Ureter (tissue), 1 donor: ENCODE data around the gene GCNT4. TPM values are rescaled to one million over a fixed set of nuclear protein-coding genes. Genes with fewer than 3 reads are reported as not detected.

Experiments
- DNase-seq: peaks from one replicate; pipeline ENCODE4 v3.0.0-alpha.2; 2020; ENCODE audit warnings: low spot score
- total RNA-seq: library from RNA; stranded (reverse); gene quantifications from one replicate; pipeline ENCODE4 v1.2.4, GENCODE V29; 2023
- donor health status: DM: yes; HTN: yes; CAD: no.

The GCNT4 gene
- total RNA-seq, 1 donor from 2014 or later: 17.8 TPM

DNA sequence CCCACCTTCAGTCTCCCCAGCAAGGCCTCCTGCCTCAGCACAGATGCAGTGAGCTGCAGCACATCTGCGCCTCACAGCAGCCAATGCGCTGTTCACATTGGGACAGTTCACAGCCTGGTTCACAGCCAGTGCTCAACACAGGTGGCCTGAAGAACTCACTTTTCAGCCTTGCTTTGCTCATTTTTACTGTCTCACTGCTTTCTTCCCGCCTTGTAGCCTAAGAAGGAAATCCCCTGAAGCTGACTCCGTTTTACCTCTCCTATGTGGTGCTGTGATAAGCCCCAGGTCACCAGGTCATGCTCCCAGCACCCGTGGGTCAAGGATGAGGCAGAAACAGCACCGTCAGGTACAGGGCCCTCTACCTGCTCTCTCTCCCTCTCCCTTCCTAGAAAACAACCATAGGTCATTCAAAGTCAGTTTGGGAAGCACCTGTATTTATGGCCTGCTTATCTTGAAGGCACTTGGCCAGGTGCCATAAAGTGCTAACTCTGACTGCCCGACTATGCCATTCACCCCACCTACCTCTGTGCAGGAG is 1.1 kb downstream of the GCNT4 start:
- no peak for DNase-seq

DNA sequence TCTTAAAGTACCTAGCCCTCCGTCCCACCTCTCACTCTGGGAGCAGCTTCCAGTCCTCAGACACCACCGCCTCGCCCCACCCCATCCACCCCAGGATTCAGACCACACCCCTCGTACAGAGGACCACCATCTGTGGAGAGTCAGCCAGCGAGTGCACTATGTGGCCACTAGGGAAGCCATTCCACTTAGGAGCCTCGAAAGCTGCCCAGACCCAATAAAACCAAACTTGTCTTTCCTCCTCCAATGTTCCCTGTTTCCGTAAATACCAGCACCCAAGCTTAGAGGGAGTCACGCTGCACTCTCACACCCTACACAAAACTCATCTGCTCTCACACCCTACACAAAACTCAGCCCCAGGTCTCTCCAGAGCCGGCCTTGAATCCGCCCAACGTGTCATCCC is 1.9 kb downstream of the GCNT4 start:
- DNase-seq: no peak

DNA sequence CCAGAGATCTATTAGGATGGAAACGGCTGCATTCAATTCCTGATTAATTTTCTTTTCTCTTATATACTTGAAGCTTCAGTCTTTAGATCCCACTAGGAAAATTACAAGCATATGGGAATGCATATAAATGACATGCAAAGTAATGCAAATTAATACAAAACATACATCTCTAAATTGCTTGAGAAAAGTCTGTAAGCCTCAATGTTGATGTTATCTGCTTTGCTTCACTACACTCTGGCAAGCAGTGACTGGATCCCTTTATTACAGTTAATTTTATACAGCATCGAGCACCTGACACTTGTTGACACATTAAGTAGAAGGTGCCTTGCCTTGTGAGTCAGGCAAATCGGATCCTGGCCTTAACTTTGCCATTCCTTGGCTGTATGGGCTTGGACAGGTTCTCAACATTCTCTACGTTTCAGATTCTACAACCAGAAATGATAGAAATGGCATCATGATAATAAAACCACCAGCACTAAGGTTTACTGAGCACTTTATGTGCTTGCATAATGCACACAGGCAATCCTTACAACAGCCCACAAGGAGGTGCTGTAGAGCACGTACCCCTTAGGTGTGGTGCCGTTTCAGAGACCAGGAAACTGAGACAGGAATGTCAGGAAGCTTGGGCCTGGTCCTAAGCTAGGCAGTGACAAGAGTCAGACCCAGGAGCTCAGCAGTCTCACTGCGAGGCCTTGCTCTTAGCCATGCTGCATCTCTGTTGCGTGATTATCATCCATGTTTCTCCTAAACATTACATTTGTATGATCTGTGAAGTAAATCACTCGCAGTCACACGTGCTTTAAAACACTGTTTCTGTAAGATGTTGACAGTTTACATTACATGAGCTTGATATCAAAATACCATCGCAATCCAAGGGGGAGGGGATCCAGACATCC is 2.7 kb downstream of the GCNT4 start:
- peak; percentile 65 for DNase-seq

DNA sequence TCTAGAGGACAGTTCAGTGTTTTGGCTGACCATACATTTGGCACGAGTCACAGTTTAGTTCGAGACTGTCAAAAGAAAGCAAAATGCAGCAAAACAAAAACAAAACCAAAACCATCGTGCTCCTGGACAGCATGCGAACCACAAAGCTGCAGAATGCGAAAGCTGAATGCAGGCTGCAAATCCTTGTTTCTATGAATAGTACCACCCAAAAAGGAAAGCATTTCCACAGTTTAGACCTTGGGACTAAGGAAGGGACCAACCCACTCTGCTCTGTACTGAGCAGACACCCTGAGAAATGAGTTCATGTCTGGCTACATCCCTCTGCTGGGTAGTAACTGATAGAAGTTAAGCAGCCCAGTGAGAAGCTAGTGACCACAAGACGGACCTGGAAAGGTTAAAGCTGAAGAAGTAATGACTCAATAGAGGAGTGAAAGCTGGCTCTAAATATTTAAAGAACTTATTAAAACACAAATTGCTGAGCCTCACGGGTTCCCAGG is 3.9 kb downstream of the GCNT4 start:
- DNase-seq: no peak

DNA sequence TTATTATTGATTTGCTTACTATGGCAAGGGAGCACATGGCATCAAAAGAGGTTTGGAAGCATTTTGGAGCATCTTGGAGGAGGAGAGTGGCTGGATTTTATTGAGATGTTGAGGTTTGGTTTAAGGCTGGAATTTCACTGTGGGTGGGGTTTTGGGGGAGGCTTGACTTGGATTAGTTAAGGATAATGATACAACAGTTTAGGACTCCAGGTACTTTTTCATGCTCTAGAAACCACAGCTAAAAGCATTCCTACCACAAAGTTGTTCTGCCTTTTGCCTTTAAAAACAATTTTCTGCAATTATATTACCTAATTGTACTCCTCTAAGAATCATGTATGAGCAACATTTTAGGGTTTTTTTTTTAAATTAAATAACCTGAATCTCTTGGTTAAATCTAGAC is 5.0 kb downstream of the GCNT4 start:
- no peak for DNase-seq

DNA sequence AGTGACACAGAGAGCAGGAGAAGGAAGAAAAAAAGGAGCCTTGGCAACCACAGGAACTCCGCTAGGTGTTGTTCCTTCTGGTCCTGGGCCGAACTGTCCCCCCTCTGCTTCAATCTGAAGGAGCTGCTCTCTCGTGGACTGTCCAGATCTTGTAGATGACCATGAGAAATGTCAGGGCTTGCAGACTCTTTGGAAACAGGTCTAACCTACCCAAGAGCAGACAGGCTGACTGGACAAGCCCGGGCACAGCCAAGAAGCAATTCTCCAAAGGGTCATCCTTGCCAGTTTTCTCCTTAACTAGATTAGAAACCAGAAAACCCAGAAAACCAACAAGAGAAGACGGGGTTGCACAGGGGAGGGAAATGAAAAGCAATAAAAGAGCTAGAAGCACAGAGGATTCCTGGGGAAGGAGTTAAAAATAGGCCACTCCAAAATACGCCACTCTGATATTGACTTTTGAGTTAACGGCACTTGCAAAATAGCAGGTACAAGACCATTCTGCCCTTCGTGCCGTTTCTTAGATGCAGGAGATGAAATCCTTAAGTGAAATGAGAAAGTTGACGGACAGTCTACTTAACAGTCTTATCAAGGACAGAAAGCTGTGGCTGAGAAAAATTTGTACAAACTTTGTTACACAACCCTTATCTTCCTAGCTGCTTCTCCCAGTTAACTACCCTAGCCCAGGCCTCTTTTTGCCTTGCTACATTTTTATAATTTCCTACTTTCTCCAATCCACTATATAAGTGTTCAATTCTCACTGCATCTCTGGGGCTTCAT is 5.8 kb downstream of the GCNT4 start:
- no peak for DNase-seq

DNA sequence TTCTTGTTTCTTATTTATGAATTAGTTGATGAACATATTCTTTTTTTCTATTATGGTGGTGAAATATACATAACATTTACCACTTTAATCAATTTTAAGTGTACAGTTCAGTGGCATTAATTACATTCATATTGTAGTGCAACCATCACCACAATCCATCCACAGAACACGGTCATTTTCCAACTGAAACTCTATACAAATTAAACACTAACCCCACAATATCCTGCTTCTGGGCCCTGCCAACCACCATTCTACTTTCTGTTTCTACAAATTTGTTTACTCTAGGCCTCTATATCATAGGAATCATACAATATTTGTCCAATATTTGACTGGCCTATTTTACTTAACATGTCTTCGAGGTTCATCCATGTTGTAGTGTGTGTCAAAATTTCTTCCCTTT is 7.3 kb downstream of the GCNT4 start:
- DNase-seq: no peak

DNA sequence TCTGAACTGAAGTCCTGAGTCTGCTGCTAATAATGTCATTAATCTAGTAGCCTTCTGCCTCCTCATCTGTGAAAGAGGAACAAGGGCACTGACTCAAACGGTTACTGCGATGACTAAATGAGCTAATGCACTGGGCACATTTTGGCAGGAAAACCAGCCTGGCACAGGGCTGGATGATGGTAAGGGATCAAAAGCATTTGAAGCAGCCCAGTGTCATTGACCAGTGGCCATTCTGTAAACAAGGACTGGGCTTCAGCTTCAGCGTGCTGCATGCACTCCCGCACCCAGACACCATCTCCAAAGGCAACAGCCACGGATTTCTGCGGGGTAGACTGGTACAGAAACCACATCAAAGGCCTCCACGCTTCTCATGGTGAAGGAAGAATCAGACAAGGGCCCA is 8.0 kb downstream of the GCNT4 start:
- DNase-seq: no peak

DNA sequence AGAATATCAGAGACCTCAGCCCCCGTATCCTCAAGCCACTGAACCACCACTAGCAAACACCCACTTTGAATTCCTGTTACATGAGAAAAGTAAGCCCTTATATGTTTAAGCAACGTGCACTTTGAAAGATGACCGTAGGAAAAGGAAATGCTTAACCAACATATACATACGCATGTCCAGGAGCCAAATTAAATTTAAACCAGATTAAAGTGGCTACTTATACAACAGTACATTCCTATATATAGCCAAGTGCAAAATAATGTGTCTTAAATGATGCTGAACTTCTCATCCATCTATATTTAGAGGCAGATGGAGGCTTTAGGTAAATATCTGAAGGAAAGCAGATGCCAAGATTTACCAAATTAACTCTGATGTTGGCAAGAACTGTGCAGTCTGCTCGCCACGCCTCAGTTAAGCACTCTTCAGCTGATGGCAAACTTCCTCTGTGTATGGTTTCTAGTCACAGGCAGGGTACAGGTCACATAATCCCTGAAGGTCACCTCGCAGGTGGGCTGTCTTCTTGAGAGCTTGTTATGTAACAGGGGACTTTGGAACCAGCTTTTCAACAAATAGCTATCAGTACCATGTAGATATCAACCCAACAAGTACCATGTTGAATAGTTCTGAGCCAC is 8.6 kb downstream of the GCNT4 start:
- DNase-seq: no peak

DNA sequence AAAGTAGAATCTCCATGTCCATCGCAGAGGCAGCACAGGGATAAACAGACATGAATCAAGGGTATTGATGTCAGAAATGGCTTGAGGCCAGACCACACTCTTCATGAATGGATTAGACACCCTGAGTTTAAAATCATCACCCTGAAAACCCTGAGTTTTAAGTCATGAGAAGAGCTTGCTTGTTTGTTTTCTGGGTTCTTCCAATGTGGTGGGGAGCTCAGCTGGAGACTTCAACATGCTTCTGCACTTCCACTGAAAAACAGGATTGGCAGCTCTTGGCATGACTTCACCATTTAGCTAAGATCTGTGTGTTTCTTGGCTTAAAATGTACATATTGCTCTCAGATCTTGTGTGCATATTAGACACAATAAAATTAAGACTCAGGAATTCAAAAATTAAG is 9.8 kb downstream of the GCNT4 start:
- no peak for DNase-seq

DNA sequence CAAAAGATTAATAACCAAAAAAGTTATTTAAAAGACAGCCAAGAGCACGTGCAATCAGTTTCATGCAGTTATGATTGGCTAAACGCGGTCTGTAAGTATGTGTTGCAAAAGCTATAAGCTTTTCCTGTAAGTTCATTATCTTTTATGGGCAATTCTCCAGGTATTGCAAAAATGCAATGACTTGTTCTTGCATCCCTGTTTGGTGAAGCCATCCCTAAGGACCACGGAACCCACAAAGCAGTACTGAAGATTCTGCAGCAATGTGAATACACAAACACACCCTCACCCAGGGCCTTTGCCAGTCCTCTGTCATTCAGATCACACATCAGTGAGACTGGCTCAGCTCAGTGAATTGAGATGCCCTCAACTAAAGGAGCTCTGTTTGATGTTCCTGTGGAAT is 11.4 kb downstream of the GCNT4 start:
- no peak for DNase-seq

DNA sequence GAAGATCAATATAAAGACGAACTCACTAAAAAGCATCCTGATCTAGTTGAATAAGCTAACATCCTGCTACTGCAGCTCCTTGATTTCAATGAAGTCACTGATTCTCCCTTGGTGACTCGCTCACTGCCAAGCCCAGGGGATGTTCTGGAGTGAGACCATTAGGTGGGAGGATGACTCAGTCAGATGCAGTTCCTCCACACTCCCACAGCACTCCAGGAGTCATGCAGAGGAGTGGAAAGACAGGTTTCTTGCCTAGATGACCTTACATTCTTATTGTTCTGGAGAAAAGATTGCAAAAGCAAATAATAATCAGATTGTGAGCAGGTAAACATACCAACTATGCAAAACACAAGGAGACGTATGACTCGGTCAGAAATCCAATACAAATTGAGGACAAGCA is 15.3 kb downstream of the GCNT4 start:
- peak; percentile 76 for DNase-seq

DNA sequence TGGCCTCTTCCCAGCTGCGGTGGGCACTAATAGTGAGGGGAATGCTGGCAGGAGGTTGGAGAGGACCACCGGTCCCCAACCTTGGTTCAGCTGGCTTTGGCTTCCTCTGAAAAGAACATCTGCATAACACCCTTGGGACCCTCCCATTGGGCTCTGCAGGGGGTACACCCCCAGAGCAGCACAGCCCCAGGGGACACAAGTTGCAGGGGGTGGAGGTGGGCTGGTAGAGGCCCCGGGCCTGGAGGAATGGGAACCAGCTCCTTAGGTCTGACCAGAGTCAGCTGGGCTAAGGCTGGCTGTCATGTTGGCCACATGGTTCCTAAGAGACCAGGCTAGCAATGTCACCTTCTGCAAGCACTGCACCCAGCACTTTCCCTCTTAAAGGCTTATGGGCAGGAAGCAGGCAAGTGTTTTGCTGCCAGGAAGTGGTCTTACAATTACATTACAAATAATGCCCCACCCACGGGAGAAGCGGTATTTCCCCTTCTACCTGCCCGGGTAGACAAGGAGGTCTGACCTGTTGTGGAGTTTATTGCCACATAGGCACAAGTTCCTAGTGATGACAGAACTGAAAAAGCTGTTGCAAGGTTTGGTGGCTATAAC is 18.1 kb downstream of the GCNT4 start:
- peak; percentile 73 for DNase-seq

DNA sequence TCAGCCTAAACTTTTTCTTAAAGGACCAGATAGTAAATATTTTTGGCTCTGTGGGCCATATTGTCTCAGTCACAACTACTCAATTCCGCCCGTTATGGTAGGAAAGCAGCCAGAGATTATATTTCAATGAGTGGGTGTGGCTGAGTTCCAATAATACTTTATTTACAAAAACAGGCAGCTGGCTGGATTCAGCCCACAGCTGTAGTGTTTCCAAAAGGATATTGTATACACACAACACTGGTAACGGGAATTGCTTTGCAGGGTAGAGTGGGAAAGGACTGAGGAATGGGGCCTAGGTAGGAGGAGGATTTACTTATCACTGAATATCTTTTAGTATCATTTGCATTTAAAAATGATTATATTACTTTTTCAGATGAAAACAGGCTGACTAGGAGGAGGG is 21.0 kb downstream of the GCNT4 start:
- no peak for DNase-seq

DNA sequence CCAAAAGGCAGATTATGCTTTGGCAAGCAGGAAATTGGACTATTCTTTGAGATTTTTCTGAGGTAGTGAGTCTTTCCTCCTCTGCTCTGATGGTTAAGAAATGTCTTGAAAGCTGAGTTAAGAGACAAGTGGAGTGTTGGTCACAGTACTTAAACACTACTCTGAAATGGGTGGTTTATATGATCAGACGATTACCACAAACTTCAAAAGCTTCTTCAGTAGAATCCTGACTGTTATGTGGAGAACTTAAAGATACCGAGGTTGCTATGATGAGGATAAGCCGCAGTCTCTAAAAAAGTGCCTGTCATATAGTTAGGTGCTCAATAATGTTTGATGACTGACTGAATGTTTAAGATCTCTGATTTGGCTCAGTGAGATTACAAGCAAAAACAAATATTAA is 24.3 kb downstream of the GCNT4 start:
- DNase-seq: no peak

DNA sequence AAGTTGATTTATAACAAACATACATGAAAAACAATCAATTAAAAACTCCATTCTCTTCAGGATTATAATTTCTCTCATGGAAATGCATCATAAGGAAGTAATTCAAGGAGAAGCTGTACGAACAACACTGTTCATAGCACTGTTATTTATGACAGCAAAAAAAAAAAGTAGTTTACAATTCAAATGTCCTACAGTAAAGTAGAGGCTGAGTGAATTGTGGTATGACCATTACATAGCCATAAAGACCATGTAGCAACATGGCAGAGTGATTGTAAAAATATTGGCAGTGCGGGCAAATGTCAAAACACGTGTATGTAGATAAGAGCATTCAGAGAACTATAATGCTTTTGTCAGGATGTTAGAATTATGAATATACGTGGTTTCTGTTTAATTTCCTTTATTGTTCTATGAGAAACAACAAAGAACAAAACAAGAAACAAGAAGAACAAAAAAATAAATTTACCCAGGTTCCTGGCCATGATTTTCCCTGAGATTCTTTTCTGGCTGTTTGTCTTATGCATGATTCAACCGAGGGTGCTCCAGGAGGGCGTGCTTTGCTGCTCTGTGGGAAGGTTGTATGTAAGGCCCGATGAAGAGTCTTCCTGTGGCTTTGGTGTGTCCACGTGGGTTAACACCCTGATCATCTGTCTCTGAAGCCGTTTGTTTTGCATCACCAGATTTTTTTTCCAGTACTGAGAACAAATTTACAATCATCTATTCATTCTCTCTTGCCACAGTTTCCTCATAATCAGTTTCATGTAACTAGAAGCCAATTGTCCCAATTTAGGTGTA is 28.8 kb downstream of the GCNT4 start:
- DNase-seq: no peak

DNA sequence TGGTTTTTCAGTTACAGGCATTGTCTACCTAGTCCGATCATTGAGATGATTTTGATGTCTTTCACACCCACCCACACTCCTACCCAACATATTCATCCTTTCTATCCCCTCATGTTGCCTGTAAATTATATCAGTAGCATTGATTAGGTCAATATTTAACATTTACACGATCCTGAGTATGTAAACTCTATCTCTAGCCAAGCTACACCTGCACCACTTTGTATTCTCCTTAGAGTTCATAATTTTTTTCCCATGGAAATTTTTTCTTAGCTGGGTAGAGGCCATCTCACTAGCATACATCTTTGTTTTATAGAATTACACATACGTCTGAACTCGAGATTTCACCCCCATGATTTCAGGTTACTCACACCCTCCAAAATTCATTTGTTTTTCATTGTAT is 30.6 kb downstream of the GCNT4 start:
- DNase-seq: no peak

DNA sequence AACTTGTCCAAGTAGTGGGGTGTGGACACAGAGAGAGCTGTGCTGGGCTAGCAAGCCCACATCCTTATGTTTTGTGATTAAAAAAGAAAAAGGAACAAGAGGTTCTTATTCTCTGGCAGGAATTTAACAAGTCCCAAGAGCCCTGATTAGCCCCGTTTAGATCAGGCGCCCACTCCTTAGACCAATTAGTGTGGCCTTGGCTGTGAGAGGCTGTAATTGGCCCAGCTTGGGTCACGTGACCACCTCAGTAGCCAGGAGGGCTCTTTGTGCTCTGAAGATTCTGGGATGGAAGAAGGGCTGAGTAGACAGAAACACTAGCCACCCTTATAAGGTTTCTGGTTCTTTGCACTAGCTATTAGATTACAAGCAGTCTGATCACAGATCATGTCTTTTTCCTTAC is 31.1 kb downstream of the GCNT4 start:
- DNase-seq: no peak

DNA sequence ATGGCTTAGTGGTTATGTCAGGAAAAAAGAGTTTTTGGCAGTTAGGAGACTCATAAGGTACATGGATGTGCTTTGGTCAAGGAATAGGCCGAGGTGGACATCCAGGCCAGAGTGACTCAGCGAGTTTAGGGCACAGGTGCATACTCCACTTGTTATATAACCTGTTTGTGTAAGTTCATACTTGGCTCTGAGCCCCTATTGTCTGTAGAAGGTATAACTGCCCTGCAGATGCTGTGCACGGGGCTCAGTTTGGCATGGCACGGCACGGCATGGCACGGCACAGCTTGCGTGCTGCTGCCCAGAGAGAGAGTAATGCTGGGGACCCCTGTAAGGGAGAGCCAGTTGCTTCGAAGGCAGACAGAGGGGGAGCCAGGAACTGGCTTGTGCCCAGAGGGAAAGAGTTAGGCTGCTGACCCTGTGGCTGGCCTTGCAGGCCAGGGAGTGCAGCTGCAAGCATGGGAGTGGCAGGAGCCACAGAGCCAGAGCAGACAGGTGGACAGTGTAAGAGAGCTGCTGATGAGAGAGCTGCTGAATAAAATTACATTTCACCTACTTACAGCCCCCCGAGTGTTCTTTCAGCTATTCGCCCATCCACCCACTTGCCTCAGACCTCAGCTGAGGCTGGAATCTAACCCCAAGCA is 32.2 kb downstream of the GCNT4 start:
- no peak for DNase-seq

DNA sequence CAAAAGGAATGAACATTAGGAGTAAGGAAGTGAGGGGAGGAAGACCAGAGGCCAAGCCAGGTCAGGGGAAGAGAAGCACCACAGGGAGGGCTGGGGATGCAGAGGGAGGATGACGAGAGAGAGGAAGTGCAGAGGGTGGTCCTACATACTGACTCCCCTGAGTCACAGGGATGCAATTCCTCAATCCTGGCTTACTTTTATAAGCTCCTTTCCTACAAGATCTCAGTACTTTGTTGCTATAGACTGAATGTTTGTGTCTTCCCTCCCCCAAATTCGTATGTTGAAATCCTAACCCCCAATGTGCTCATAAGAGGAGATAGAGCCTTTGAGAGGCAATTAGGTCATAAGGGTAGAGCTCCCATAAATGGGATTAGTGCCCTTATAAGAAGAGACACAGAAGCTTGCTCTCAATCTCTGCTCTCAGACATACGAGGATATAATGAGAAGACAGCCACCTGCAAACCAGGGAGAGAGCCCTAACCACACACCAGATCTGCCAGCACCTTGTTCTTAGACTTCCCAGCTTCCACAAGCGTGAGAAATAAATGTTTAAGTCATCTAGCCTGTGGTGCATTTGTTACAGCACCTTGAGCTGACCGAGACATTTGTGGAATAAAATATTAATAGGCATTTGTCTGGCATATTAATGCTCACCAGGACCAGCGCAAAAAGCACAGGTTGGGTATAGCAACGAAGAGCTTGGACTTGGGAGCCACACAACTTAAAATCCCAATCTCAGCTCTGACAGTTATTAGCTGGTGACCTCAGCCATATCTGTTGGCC is 33.4 kb downstream of the GCNT4 start:
- no peak for DNase-seq
